ENCODE results near the gene EFCAB8.

DNA sequence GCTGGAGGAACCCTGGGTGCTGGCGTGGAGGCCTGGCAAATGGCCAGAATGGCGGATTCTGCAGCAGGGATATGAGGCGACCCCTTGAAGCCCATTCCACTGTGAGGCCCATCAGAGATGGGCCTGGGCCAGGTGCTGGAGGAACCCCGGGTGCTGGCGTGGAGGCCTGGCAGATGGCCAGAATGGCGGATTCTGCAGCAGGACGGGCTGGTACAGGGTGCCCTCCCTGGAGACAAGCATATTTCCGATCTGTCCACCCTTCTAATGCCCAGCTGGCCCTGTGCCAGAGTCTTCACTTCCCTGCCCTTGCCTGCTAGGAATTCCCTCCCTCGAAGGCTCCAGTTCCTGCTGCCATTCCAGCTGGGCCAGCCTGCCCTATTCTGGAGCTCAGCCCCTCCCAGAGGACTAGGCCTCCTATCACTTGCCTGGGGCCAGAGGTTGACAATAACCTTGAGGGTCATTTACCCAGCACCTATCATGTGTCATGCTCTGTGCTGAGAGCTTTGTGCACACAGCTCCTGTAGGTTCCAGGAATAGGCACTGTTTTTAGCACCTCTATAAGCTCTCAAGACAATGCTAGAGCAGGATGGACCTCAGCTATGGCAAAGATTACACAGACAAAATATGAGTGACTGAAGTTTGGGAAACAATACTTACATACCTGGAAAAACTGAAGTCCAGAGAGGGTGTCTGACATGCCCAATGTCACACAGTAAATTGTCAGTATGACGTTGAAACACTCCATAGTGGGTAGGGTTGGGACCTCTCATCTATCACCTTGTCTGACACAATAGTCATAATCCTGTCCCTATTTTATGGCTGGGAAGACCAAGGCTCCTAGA, 124.1 kb downstream of the EFCAB8 start:
- TF ChIP-seq, protein P1, sequence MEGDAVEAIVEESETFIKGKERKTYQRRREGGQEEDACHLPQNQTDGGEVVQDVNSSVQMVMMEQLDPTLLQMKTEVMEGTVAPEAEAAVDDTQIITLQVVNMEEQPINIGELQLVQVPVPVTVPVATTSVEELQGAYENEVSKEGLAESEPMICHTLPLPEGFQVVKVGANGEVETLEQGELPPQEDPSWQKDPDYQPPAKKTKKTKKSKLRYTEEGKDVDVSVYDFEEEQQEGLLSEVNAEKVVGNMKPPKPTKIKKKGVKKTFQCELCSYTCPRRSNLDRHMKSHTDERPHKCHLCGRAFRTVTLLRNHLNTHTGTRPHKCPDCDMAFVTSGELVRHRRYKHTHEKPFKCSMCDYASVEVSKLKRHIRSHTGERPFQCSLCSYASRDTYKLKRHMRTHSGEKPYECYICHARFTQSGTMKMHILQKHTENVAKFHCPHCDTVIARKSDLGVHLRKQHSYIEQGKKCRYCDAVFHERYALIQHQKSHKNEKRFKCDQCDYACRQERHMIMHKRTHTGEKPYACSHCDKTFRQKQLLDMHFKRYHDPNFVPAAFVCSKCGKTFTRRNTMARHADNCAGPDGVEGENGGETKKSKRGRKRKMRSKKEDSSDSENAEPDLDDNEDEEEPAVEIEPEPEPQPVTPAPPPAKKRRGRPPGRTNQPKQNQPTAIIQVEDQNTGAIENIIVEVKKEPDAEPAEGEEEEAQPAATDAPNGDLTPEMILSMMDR (IDR thresholded peaks at IDR 0.05): no peak
- no peak for TF ChIP-seq POLR2A (IDR thresholded peaks at IDR 0.05)
